Anterior cingulate cortex (tissue), 58 donors: Measurements from ENCODE around the gene SDCBP2.

Experiments
- DNase-seq, 58 donors: peaks; one replicate each; lab custom pipeline; 2025; lab: John Stamatoyannopoulos, UW

SDCBP2 gene

GRCh38 chr20:1317545-1318255 lies 11.2 kb downstream of the SDCBP2 start:
- DNase-seq, result no peak

GRCh38 chr20:1315804-1316203 lies 13.1 kb downstream of the SDCBP2 start:
- no peak for DNase-seq

GRCh38 chr20:1313236-1313964 lies 15.5 kb downstream of the SDCBP2 start:
- DNase-seq, result peak in 54 of 58 donors; percentile 22 to 84 (median 60)

GRCh38 chr20:1312904-1313235 lies 16.1 kb downstream of the SDCBP2 start:
- DNase-seq, result no peak

DNA sequence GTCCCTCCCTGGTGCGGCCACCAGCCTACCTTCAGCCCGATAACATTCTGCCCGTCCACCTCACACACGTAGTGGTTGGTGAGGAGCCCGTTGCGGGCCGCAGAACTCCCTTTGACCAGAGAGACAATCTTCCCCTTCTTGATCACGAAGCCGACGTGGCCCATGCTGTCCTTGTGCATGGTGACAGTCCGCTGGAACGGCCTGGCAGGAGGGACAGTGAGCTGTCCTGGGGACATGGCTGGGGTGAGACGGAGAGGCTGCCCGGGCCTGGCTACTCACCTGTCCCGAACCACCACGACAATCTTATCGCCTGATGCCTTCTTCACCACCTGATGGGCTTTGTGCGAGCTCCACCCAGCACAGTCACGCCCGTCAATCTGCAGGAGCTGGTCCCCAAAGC lies 16.6 kb downstream of the SDCBP2 start:
- DNase-seq, result no peak

DNA sequence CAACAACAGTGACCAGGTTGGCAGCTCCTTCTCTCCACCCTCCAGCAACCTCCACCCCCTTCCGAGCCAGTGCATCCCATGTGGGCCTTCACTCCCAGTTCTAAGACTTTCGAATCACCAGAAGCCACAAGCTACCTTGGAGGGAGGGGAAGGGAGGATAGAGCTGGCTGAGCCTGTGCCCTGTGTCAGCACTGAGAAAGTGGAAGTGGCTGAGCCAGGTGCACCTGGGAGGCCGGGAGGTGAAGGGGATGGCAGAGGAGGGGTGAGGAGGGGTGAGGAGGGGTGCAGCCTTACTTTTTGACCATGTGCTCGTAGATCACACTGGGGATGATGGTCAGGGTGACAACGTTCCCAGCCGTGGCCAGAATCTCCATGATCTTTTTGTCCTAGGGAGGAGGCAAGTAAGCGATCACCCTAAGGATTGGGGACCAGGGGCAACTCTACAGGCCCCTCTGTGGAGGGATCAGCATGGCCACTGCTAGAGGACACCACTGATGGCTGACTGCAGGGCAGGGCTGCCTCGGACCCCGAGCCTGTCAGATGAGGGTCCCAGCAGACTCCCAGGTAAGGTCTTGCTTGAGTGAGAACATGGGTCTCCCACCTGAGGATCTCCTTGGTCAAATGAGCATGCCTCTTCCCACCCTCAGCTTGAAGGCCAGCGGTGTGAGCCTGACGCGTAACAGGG lies 18.3 kb downstream of the SDCBP2 start:
- DNase-seq, result no peak

DNA sequence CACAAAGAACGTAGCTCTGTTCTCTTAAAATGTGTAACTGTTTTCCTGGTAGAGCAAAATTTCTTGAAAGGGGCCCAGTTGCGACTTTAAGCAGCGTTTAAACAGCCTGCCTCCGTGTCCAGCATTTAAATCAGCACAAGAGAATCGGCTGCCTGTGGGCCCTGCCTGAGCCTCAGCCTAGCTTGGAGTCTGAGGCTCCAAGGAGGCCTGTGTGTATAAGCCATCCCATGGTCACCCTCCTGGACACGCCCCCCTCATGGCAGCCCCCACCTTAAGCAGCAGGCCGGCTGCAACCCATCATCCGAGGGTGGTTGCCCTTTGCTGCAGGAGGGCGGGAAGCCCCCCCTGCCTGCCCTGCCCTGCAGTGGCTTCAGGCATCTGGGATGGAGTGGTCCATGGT lies 18.9 kb downstream of the SDCBP2 start:
- DNase-seq, result peak in 18 of 58 donors; percentile 12 to 57 (median 28)

- DNase-seq, result peak in 15 of 58 donors; percentile 9 to 64 (median 36)
Measured at GRCh38 chr20:1309439-1309847, 19.5 kb downstream of the SDCBP2 start.

DNA sequence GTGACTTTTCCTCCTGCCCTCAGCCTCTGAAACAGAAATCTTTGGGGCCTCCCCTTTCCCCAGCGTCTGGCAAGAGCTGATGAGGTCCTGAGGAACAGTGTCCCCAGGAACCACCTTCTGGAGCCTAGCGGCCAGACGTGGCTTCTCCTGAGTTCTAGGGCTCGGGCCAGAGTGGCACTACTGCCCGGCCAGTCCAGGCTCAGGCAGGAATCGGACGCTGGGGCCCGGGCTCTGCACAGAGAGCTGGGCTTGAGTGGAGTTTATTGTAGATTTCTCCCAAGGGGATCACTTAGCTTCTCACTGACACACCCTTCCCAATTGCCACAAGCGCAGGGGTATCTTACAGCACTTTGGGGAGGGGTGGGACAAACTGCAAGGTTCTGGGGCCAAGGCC lies 20.2 kb downstream of the SDCBP2 start:
- no peak for DNase-seq

DNA sequence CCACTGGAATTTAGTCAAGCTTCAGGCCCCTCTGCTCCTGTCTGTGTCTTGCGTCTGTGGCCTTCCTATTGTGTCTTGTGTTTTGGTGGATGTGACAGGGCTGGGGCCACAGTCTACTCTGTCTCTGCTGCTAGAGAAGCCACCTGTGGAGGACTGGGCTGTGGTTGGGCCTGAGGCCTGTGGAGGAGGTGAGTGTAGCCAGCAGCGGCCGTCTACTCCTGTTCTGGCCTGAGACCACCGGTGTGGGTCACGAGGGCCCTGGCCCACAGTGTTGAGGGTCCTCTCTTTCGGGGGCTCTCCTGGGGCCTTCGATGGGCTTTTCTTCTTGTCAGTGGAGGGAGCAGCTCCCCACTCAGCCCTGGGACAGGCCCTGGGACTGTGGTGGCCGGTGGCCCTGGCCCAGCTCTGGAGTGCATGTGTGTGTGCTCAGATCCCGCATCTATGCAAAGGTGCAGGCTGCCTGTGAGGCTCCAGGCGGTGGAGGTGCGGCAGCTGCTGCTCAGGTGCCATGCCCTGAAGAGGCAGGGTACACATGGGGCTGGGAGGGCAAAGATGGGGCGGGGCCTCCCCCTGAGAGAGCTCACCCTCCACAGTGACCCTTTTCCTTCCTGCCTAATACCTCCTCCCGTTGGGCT lies 20.8 kb downstream of the SDCBP2 start:
- DNase-seq, result no peak

GRCh38 chr20:1307571-1307971 lies 21.4 kb downstream of the SDCBP2 start:
- DNase-seq, result no peak

DNA sequence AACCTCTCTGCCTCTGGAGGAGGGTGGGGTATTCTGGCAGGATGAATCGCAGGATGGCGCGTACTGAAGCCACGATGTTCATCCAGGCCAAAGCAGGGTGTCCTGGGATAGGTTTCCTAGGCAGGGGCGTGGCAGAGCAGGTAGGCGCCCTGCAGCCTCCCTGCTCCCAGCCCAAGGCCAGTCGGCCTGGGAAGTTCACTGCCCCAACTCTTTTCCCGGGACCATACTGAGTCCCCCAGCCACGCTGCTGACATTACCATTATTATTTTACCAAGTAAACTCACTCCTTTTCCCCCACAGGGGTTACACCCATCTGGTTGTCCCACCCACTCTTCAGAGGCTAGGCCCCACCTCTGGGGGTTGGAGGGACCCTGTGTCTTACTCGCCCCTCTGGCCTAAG lies 21.8 kb downstream of the SDCBP2 start:
- DNase-seq, result no peak

DNA sequence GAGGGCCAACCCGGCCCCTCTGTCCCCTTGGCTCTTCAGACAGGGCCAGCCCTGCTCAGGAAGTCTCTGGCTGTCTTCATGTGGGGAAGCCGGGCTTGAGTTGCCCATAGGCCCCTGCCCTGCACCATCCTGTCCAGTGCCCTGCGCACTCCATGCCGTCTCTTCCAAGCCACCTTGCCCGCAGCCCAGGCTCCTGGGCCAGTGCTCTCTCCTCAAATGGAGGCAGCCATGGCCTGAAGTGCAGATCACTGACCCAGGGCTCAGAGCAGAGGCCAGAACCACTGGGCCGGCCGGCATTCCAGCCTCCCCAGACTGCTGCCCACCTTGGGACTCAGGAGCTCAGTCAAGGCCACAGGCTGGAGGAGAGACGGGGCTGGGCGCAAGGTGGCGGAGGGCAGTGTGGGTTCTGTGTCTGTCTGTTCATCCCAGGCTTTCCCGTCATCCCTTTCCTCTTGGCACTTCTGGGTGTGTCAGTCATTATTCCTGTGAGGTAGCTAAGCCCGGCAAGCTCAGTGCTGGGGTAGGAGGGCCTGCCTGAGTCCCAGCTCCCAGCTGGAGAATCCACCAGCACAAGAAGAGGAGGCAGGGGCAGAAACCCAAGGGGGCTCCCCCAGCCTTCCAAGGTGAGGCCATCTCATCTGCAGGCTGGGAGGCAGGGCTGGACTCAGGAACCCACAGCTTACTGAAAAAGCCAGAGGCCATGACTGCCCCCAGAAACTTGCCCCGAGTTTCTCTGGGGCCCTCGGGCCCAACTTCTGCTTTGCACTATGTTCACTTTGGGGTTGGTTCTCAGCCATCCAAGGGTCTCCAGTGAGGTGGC lies 22.4 kb downstream of the SDCBP2 start:
- no peak for DNase-seq

DNA sequence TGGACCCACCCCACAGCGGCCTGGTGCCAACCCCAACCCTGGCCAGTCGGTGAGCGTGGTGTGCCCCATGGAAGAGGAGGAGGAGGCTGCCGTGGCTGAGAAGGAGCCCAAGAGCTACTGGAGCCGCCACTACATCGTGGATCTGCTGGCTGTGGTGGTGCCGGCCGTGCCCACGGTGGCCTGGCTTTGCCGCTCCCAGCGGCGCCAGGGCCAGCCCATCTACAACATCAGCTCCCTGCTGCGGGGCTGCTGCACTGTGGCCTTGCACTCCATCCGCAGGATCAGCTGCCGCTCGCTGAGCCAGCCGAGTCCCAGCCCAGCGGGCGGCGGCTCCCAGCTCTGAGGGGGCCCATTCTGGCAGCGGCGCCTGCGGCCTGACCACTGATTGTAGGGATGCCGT lies 23.2 kb downstream of the SDCBP2 start:
- DNase-seq, result no peak

DNA sequence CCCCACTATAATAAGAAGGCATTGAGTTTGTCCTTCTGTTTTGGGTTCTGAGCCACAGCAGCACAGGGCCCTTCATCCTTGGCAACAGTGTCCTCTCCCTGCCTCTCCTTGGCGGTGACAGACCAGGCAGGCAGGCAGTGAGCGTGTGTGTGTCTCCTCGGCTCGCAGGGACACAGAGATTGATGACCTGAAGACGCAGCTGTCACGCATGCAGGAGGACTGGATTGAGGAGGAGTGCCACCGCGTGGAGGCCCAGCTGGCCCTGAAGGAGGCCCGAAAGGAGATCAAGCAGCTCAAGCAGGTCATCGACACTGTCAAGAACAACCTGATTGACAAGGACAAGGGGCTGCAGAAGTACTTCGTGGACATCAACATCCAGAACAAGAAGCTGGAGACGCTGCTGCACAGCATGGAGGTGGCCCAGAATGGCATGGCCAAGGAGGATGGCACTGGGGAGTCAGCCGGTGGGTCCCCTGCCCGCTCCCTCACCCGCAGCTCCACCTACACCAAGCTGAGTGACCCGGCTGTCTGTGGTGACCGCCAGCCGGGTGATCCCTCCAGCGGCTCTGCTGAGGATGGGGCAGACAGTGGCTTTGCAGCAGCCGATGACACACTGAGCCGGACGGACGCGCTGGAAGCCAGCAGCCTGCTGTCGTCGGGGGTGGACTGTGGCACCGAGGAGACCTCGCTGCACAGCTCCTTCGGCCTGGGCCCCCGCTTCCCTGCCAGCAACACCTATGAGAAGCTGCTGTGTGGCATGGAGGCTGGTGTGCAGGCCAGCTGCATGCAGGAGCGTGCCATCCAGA lies 24.0 kb downstream of the SDCBP2 start:
- peak in 2 of 58 donors; percentile 30 to 31 for DNase-seq

GRCh38 chr20:1302685-1303541 lies 26.0 kb downstream of the SDCBP2 start:
- peak in 3 of 58 donors; percentile 14 to 22 (median 15) for DNase-seq

GRCh38 chr20:1301031-1301529 lies 27.9 kb downstream of the SDCBP2 start:
- peak in 3 of 58 donors; percentile 13 to 36 (median 14) for DNase-seq
